ENCODE data around the gene ARIH2. TPM values are rescaled to one million over a fixed set of nuclear protein-coding genes. Genes with fewer than 3 reads are reported as not detected.

Gene ARIH2
- total and polyA plus RNA-seq, 7 donors: 33.0 to 165 (median 94.9) TPM

DNA sequence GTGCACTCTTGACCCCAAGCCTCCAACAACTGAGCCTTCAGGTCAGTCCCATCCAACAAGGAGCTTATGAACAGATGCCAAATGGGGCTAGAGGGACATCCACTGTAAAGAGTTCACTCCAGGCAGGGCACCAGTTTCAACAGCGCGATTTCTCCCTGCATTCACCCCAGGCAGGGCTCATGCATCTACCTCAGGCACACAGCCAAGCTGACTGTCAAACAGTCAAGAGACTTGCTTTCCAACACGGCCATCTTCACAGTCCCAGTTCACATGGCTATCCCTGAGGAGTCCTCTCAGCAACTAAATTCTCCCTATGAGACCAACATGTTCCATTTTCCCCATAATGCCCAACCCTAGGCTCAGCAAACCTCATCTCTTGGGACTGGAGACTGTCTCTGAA is 37.6 kb upstream of the ARIH2 start:
- no peak overlapping the region for H3K27ac ChIP-seq
- TF ChIP-seq, protein P1, sequence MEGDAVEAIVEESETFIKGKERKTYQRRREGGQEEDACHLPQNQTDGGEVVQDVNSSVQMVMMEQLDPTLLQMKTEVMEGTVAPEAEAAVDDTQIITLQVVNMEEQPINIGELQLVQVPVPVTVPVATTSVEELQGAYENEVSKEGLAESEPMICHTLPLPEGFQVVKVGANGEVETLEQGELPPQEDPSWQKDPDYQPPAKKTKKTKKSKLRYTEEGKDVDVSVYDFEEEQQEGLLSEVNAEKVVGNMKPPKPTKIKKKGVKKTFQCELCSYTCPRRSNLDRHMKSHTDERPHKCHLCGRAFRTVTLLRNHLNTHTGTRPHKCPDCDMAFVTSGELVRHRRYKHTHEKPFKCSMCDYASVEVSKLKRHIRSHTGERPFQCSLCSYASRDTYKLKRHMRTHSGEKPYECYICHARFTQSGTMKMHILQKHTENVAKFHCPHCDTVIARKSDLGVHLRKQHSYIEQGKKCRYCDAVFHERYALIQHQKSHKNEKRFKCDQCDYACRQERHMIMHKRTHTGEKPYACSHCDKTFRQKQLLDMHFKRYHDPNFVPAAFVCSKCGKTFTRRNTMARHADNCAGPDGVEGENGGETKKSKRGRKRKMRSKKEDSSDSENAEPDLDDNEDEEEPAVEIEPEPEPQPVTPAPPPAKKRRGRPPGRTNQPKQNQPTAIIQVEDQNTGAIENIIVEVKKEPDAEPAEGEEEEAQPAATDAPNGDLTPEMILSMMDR (IDR thresholded peaks at IDR 0.05): no peak
- TF ChIP-seq POLR2AphosphoS5 (IDR thresholded peaks at IDR 0.05) (no peak), EP300 (IDR thresholded peaks at IDR 0.05) (no peak), POLR2A (IDR thresholded peaks at IDR 0.05) (no peak)
- DNase-seq: no peak
- no peaks in the 10 kb centered on the region for H3K9me3 ChIP-seq
- 93 to 97% methylated on average over 3 of the region's 3 CpGs for WGBS, 2 donors
- H3K36me3 ChIP-seq: peaks cover 0 to 70% (median 12%) of the 10 kb centered on the region in 4 donors
- H3K27me3 ChIP-seq: no peaks in the 10 kb centered on the region
- H3K4me3 ChIP-seq: no peak overlapping the region
- intact Hi-C loops (cut with DNase I): no loop called here
- H3K4me1 ChIP-seq: no peaks in the 10 kb centered on the region

DNA sequence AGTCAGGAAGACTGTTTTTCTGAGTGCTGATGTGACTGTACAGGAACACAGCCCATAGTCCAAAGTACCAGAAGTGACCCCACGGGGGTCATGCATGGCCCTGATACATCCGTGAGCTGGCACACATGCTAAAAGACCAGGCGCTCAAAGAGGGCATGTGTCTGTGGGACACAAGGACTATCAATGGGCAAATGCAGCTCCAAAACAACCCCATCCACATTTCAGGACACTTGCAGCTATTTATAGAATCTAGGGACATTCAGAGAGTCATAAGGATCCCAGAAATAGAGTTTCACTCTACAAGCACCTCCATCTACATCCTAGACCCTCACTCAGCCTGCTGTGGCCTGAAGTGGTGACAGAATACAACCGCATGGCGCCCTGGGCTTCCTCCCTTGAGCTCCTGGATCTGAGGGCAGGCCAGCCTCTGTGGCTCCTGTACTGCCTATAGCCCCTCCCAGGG is 37.0 kb upstream of the ARIH2 start:
- Histone ChIP-seq H3K4me3 (no peak overlapping the region), H3K27me3 (no peaks in the 10 kb centered on the region), H3K27ac (no peak overlapping the region), H3K36me3 (peaks cover 0 to 66% (median 12%) of the 10 kb centered on the region in 4 donors), H3K4me1 (no peaks in the 10 kb centered on the region), H3K9me3 (no peaks in the 10 kb centered on the region)
- DNase-seq: no peak
- intact Hi-C loops (cut with DNase I): no loop called here
- WGBS, 2 donors: 94 to 97% methylated on average over 5 of the region's 5 CpGs
- TF ChIP-seq, protein P1 (IDR thresholded peaks at IDR 0.05): no peak
- TF ChIP-seq POLR2AphosphoS5 (IDR thresholded peaks at IDR 0.05) (no peak), POLR2A (IDR thresholded peaks at IDR 0.05) (no peak), EP300 (IDR thresholded peaks at IDR 0.05) (no peak)

DNA sequence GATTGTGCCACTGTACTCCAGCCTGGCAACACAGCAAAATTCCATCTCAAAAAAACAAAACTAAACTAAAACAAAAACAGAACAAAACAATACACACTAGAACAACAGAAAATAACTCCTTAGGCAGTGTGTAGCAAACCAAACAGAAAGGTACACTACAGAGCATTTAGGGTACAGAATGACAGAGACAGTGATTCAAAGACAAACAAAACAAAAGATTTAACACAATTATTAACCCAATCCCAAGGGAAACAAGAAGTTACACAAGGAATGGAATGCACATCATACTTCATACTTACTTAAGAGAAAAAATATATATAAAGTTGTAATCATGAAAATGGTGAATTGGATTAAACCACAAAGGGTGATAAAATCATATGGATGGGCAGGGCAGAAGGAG is 32.9 kb upstream of the ARIH2 start:
- Histone ChIP-seq H3K36me3 (peaks cover 0 to 35% (median 12%) of the 10 kb centered on the region in 4 donors), H3K9me3 (no peaks in the 10 kb centered on the region), H3K27ac (no peak overlapping the region), H3K4me1 (no peaks in the 10 kb centered on the region), H3K27me3 (no peaks in the 10 kb centered on the region), H3K4me3 (no peak overlapping the region)
- intact Hi-C loops (cut with DNase I): no loop called here
- no peak for DNase-seq
- TF ChIP-seq, protein P1 (IDR thresholded peaks at IDR 0.05): no peak
- no peak for TF ChIP-seq POLR2A (IDR thresholded peaks at IDR 0.05)
- no peak for TF ChIP-seq POLR2AphosphoS5 (IDR thresholded peaks at IDR 0.05)
- no peak for TF ChIP-seq EP300 (IDR thresholded peaks at IDR 0.05)

DNA sequence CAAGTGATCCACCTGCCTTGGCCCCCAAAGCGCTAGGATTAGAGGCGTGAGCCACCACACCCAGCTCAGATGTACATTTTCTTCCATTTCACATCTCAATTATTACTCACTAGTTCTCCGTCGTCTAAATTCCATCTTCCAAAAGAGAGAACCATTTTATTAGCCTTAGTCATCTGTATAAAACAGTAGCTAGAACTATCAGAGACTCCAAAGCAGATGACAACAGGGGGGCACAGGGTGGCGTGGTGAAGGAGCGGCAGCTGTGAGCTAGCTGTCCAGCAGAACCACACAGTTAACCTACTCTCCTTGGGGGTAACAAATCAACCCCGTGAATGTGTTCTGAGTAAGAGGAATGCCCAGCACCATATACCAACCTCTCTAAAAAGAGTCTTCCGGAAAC is 27.0 kb upstream of the ARIH2 start:
- no peaks in the 10 kb centered on the region for H3K27me3 ChIP-seq
- no peak overlapping the region for H3K27ac ChIP-seq
- no peaks in the 10 kb centered on the region for H3K9me3 ChIP-seq
- no peaks in the 10 kb centered on the region for H3K4me1 ChIP-seq
- no peak for TF ChIP-seq POLR2AphosphoS5 (IDR thresholded peaks at IDR 0.05)
- WGBS, 2 donors: 93 to 96% methylated on average over 8 of the region's 8 CpGs
- H3K4me3 ChIP-seq: no peak overlapping the region
- no peak for DNase-seq
- H3K36me3 ChIP-seq: peaks cover 0 to 15% (median 3%) of the 10 kb centered on the region in 4 donors
- intact Hi-C loops (cut with DNase I): no loop called here

DNA sequence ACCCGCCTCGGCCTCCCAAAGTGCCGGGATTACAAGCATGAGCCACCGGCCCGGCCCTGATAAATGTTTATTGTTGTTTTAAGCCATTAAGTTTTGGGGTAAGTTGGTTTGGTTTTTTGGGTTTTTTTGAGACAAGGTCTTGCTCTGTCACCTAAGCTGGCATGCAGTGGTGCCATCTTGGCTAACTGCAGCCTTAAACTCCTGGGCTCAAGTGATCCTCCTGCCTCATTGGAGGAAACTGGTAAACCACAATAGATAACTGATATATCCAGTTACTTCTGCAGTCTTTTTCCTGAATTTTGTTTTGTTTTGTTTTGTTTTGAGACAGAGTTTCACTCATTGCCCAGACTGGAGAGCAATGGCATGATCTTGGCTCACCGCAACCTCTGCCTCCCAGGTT is 24.1 kb upstream of the ARIH2 start:
- Histone ChIP-seq H3K9me3 (no peaks in the 10 kb centered on the region), H3K27ac (no peak overlapping the region), H3K4me1 (peaks cover 0 to 20% (median 10%) of the 10 kb centered on the region in 4 donors), H3K36me3 (peaks cover 0 to 15% (median 3%) of the 10 kb centered on the region in 4 donors), H3K27me3 (no peaks in the 10 kb centered on the region), H3K4me3 (no peak overlapping the region)
- no peak for DNase-seq
- intact Hi-C loops (cut with DNase I): no loop called here
- WGBS, 2 donors: 96 to 97% methylated on average over 6 of the region's 6 CpGs
- TF ChIP-seq, protein P1 (IDR thresholded peaks at IDR 0.05): no peak
- TF ChIP-seq POLR2AphosphoS5 (IDR thresholded peaks at IDR 0.05) (no peak), POLR2A (IDR thresholded peaks at IDR 0.05) (no peak), EP300 (IDR thresholded peaks at IDR 0.05) (no peak)
